HCT116 (cell line): ENCODE results near the gene MRPS27. TPM values are rescaled to one million over a fixed set of nuclear protein-coding genes. Genes with fewer than 3 reads are reported as not detected.

Experiments
- ATAC-seq: fragments of 200-7000 bp; cut with Tn5 transposase; 2 replicates; pipeline ENCODE4 v1.9.1; 2020; ENCODE audit warnings: mild to moderate bottlenecking, moderate library complexity
- BruUV-seq: library from RNA; stranded (reverse); fragments of 400-500 nt; replicated peaks from 2 replicates; lab custom pipeline; 2021; lab: Mats Ljungman, UMichigan
- CTCF ChIA-PET: fragments of 300-600 bp; sonication (Branson Sonifier 250); formaldehyde crosslinking; loops from one replicate; lab custom pipeline; 2021; ENCODE audit warnings: antibody characterized with exemption; lab: Charles Lee
- POLR2A ChIA-PET: fragments of 300-600, 350-600 bp; sonication (Branson Sonifier 250); formaldehyde crosslinking; loops from one replicate; lab custom pipeline; 2021; ENCODE audit warnings: antibody characterized with exemption; lab: Charles Lee
- RAD21 ChIA-PET, 2 experiments: fragments of 300-600 bp; sonication (Branson Sonifier 250); formaldehyde crosslinking; loops; one replicate each; lab custom pipeline; 2023; ENCODE audit warnings: low total read pairs in 2 of 2; ENCODE audit not compliant: uncharacterized antibody in 2 of 2, unreplicated experiment in 2 of 2, low non-redundant PET in 1 of 2; lab: Charles Lee
- DNase-seq: peaks from one replicate; pipeline ENCODE4 v3.0.0-alpha.2; 2010; ENCODE audit warnings: low read depth, low spot score
- H2AFZ ChIP-seq: fragments of 200-600 bp; shearing (Covaris generic), sonication (generic); 2 replicates; pipeline ENCODE4 v1.6.1; 2017; ENCODE audit warnings: low read depth, mixed run types, mixed read lengths, antibody characterized with exemption, low read length; ENCODE audit not compliant: poor library complexity, severe bottlenecking
- H3K27ac ChIP-seq: 2 replicates; pipeline ENCODE4 v1.5.1; 2012; ENCODE audit warnings: low read depth, low read length
- H3K27me3 ChIP-seq: fragments of 200-600 bp; sonication (generic); 2 replicates; pipeline ENCODE4 v1.6.1; 2016; ENCODE audit warnings: mixed run types, low read length, mixed read lengths; ENCODE audit not compliant: insufficient read depth
- H3K36me3 ChIP-seq, 2 experiments: fragments of 200-500 bp in 1 of 2; fragments of 200-600 bp in 1 of 2; sonication (Bioruptor generic) in 1 of 2; sonication (generic) in 1 of 2; 2 replicates each; pipeline versions ENCODE4 v1.5.1 to v1.6.1; 2014 to 2016; ENCODE audit warnings: low read length in 2 of 2, inconsistent platforms in 1 of 2, mixed read lengths in 1 of 2, mixed run types in 1 of 2; ENCODE audit not compliant: insufficient read depth in 2 of 2, control insufficient read depth in 1 of 2
- H3K4me1 ChIP-seq, 2 experiments: fragments of 200-600 bp in 1 of 2; sonication (generic) in 1 of 2; 2 replicates each; pipeline versions ENCODE4 v1.5.1 to v1.6.1; 2012 to 2017; ENCODE audit warnings: low read length in 2 of 2, inconsistent platforms in 1 of 2, mild to moderate bottlenecking in 1 of 2, mixed read lengths in 1 of 2, mixed run types in 1 of 2, moderate library complexity in 1 of 2; ENCODE audit not compliant: insufficient read depth in 2 of 2, control insufficient read depth in 1 of 2
- H3K4me2 ChIP-seq: fragments of 200-600 bp; sonication (generic); 2 replicates; pipeline ENCODE4 v1.6.1; 2017; ENCODE audit warnings: mixed run types, low read length, mixed read lengths
- H3K4me3 ChIP-seq, 2 experiments: fragments of 200-600 bp in 1 of 2; sonication (generic) in 1 of 2; replicated peaks in 1 of 2; 2 replicates each; pipeline ENCODE4 v1.5.1; 2011 to 2016; ENCODE audit warnings: low read length in 2 of 2, control low read depth in 1 of 2, low read depth in 1 of 2, mild to moderate bottlenecking in 1 of 2, mixed read lengths in 1 of 2, mixed run types in 1 of 2
- H3K79me2 ChIP-seq: fragments of 200-600 bp; sonication (generic); 2 replicates; pipeline ENCODE4 v1.6.1; 2017; ENCODE audit warnings: mild to moderate bottlenecking, mixed run types, low read length, moderate library complexity, mixed read lengths; ENCODE audit not compliant: insufficient read depth
- H3K9ac ChIP-seq: fragments of 200-600 bp; sonication (generic); 2 replicates; pipeline ENCODE4 v1.6.1; 2016; ENCODE audit warnings: low read length, mixed read lengths
- H3K9me2 ChIP-seq: fragments of 200-600 bp; sonication (generic), shearing (Covaris generic); 2 replicates; pipeline ENCODE4 v1.6.1; 2017; ENCODE audit warnings: mixed run types, mild to moderate bottlenecking, moderate library complexity; ENCODE audit not compliant: insufficient read depth
- H3K9me3 ChIP-seq, 2 experiments: fragments of 200-500 bp in 1 of 2; fragments of 200-600 bp in 1 of 2; sonication (Bioruptor generic) in 1 of 2; sonication (generic) in 1 of 2; 2 replicates each; pipeline ENCODE4 v1.6.1; 2014 to 2017; ENCODE audit warnings: low read length in 2 of 2, mixed read lengths in 2 of 2, inconsistent platforms in 1 of 2, low read depth in 1 of 2, mild to moderate bottlenecking in 1 of 2, mixed run types in 1 of 2, moderate library complexity in 1 of 2; ENCODE audit not compliant: control insufficient read depth in 1 of 2, insufficient read depth in 1 of 2
- H4K20me1 ChIP-seq: fragments of 200-600 bp; sonication (generic), shearing (Covaris generic); 2 replicates; pipeline ENCODE4 v1.6.1; 2017; ENCODE audit warnings: mixed run types, mild to moderate bottlenecking, moderate library complexity; ENCODE audit not compliant: insufficient read depth
- CBX3 ChIP-seq: IDR thresholded peaks from 2 replicates; pipeline ENCODE4 v1.6.1; 2012; ENCODE audit warnings: low read depth
- CEBPB ChIP-seq: IDR thresholded peaks from 2 replicates; pipeline ENCODE4 v1.6.1; 2012; ENCODE audit warnings: low read depth
- EGR1 ChIP-seq: IDR thresholded peaks from 2 replicates; pipeline ENCODE4 v1.6.1; 2012; ENCODE audit warnings: low read depth
- EZH2phosphoT487 ChIP-seq: fragments of 200-600 bp; IDR thresholded peaks from 2 replicates; pipeline ENCODE4 v1.6.1; 2018; ENCODE audit warnings: antibody characterized with exemption, borderline replicate concordance
- FOSL1 ChIP-seq: IDR thresholded peaks from 2 replicates; pipeline ENCODE4 v1.6.1; 2012; ENCODE audit warnings: low read depth
- JUND ChIP-seq: IDR thresholded peaks from 2 replicates; pipeline ENCODE4 v1.6.1; 2012
- SP1 ChIP-seq: IDR thresholded peaks from 2 replicates; pipeline ENCODE4 v1.6.1; 2012; ENCODE audit warnings: low read depth
- SRF ChIP-seq: IDR thresholded peaks from 2 replicates; pipeline ENCODE4 v1.6.1; 2012; ENCODE audit warnings: low read depth
- TCF7L2 ChIP-seq: IDR thresholded peaks from 2 replicates; pipeline ENCODE4 v1.7.0; 2011; ENCODE audit warnings: borderline replicate concordance, inconsistent platforms; ENCODE audit not compliant: insufficient read depth, insufficient read length; ENCODE audit errors: extremely low read depth
- intact Hi-C: fragments of 100-400 bp; cut with micrococcal nuclease; formaldehyde crosslinking; loops from 2 replicates; pipeline ENCODE4 v1.10.0; 2022
- total RNA-seq: library from RNA; stranded (reverse); gene quantifications from one replicate; pipeline ENCODE4 v1.2.1, GENCODE V29; 2021; ENCODE audit not compliant: unreplicated experiment
- TF ChIP-seq, protein P1 (sequence below): IDR thresholded peaks from 2 replicates; pipeline ENCODE4 v1.6.1; 2011; ENCODE audit warnings: mild to moderate bottlenecking, low read length, moderate library complexity; ENCODE audit not compliant: insufficient replicate concordance; ENCODE audit errors: extremely low read depth
- TF ChIP-seq, protein P2 (sequence below): IDR thresholded peaks from 2 replicates; pipeline ENCODE4 v1.6.1; 2012; ENCODE audit warnings: low read depth

Gene MRPS27
- total RNA-seq, 1 experiment from 2014 or later: 113 TPM

DNA sequence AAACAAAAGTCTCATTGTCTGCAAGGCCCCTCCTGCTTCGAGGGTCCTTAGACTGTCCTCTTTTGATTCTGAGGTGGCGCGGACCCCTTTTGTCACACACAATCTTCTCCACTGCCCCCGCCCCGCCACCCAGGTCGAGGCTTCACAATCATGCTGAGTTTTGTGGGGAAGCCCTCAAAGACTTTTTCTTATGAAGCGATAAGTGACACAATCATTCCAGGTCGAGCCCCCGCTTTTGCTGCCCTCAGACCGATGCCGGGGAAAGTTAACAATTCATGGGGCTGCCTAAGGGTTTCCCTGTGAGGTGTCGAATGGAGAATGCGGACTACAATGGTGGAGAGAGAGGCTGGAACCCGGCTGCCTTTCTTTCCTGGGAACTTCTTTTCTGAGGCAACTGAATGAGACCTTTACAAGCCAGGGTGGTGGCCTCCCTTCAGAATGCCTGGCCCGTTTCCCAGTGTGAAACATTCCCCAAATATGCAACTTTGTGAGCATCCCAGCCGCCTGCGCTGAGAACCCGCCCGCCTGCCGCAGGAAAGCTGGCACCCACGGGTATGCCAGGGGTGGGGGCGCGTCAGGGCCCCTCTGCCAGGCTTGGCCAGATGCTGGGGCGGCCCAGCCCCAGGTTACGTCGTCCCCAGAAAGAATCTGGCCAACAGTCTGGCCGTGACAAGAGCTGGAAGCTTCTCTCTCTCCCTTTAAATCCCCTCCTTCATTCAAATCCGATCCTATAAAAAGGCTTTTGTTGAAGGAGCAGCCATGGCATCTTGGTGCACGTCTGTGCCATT is 140.8 kb downstream of the MRPS27 start:
- Histone ChIP-seq H3K27me3 (peaks cover 15% of the 10 kb centered on the region; the same call in 1 of the 2 replicates), H3K9ac (no peak overlapping the region; the same call in 1 of the 2 replicates), H3K9me3 (no peaks in the 10 kb centered on the region), H3K4me1 (peaks cover 13 to 19% of the 10 kb centered on the region in 2 experiments), H3K79me2 (no peaks in the 10 kb centered on the region), H3K9me2 (no peaks in the 10 kb centered on the region), H3K4me3 (peak overlapping the region; percentile 32 to 57), H3K4me2 (peak overlapping the region; percentile 94), H2AFZ (peak overlapping the region; percentile 88), H4K20me1 (no peaks in the 10 kb centered on the region), H3K36me3 (no peaks in the 10 kb centered on the region), H3K27ac (peak overlapping the region; percentile 31)
- ChIA-PET POLR2A (interaction anchor here (1.2 kb wide), 1 partner anchor 17 kb away, joined by 4 read pairs; no protein-coding TSS in a partner anchor), RAD21 (no interaction called here), CTCF (no interaction called here)
- intact Hi-C loops: no loop called here
- 0 out of 2 replicates have a peak, but pooled peaks have one; percentile 43 for TF ChIP-seq JUND
- TF ChIP-seq FOSL1: peak; percentile 46; the same call in 1 of the 2 replicates
- TF ChIP-seq CEBPB: no peak
- no peak for TF ChIP-seq EGR1
- TF ChIP-seq SP1: 0 out of 2 replicates have a peak, but pooled peaks have one; percentile 29
- no TSS peak for BruUV-seq
- DNase-seq (peak; percentile 28), ATAC-seq (peak; percentile 92)

DNA sequence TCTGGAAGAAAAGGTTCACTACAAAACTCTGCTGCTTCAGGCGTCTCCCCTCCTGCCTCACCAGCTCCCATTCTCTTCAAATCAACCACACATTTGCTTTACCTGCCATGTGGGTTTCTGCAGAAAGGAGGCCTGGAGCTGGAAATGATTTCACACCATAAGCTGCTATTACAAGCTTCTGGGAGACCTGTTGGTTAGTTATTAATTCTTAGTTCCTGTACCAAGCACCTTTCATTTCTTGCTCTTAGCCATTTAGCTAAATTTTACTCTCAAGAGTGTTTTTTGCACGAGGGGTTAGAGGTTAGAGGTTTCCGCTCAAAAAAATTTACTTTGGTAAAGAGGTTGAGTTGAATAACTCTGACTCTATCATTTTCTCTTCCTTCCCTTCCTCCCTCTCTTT is 142.5 kb downstream of the MRPS27 start:
- Histone ChIP-seq H3K27ac (no peak overlapping the region), H3K9ac (no peak overlapping the region), H3K4me3 (no peak overlapping the region), H3K9me3 (no peaks in the 10 kb centered on the region), H3K27me3 (peaks cover 15% of the 10 kb centered on the region; the same call in 1 of the 2 replicates), H3K79me2 (no peaks in the 10 kb centered on the region), H4K20me1 (no peaks in the 10 kb centered on the region), H3K9me2 (no peaks in the 10 kb centered on the region), H3K4me2 (no peak overlapping the region), H3K4me1 (peaks cover 13 to 19% of the 10 kb centered on the region in 2 experiments), H3K36me3 (no peaks in the 10 kb centered on the region), H2AFZ (no peak overlapping the region)
- ChIA-PET RAD21 (no interaction called here), CTCF (interaction anchor here (0.5 kb wide), 1 partner anchor 71 kb away, joined by 3 read pairs; no protein-coding TSS in a partner anchor), POLR2A (no interaction called here)
- no peak for DNase-seq
- no TSS peak for BruUV-seq
- no peak for ATAC-seq
- intact Hi-C loops: no loop called here
- no peak for TF ChIP-seq CBX3
- TF ChIP-seq, protein P1, sequence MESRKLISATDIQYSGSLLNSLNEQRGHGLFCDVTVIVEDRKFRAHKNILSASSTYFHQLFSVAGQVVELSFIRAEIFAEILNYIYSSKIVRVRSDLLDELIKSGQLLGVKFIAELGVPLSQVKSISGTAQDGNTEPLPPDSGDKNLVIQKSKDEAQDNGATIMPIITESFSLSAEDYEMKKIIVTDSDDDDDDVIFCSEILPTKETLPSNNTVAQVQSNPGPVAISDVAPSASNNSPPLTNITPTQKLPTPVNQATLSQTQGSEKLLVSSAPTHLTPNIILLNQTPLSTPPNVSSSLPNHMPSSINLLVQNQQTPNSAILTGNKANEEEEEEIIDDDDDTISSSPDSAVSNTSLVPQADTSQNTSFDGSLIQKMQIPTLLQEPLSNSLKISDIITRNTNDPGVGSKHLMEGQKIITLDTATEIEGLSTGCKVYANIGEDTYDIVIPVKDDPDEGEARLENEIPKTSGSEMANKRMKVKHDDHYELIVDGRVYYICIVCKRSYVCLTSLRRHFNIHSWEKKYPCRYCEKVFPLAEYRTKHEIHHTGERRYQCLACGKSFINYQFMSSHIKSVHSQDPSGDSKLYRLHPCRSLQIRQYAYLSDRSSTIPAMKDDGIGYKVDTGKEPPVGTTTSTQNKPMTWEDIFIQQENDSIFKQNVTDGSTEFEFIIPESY: no peak
- TF ChIP-seq EZH2phosphoT487: no peak
- TF ChIP-seq TCF7L2: no peak
- TF ChIP-seq, protein P2, sequence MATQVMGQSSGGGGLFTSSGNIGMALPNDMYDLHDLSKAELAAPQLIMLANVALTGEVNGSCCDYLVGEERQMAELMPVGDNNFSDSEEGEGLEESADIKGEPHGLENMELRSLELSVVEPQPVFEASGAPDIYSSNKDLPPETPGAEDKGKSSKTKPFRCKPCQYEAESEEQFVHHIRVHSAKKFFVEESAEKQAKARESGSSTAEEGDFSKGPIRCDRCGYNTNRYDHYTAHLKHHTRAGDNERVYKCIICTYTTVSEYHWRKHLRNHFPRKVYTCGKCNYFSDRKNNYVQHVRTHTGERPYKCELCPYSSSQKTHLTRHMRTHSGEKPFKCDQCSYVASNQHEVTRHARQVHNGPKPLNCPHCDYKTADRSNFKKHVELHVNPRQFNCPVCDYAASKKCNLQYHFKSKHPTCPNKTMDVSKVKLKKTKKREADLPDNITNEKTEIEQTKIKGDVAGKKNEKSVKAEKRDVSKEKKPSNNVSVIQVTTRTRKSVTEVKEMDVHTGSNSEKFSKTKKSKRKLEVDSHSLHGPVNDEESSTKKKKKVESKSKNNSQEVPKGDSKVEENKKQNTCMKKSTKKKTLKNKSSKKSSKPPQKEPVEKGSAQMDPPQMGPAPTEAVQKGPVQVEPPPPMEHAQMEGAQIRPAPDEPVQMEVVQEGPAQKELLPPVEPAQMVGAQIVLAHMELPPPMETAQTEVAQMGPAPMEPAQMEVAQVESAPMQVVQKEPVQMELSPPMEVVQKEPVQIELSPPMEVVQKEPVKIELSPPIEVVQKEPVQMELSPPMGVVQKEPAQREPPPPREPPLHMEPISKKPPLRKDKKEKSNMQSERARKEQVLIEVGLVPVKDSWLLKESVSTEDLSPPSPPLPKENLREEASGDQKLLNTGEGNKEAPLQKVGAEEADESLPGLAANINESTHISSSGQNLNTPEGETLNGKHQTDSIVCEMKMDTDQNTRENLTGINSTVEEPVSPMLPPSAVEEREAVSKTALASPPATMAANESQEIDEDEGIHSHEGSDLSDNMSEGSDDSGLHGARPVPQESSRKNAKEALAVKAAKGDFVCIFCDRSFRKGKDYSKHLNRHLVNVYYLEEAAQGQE: no peak
- TF ChIP-seq SRF: no peak
- TF ChIP-seq SP1: no peak
